Midbrain (tissue), 1 donor: ENCODE results near the gene PEAK3.

Experiments
- DNase-seq: peaks from one replicate; lab custom pipeline; 2025; lab: John Stamatoyannopoulos, UW

Gene PEAK3

GRCh38 chr19:2249880-2250765 is 31.9 kb downstream of the PEAK3 start:
- DNase-seq, result no peak

DNA sequence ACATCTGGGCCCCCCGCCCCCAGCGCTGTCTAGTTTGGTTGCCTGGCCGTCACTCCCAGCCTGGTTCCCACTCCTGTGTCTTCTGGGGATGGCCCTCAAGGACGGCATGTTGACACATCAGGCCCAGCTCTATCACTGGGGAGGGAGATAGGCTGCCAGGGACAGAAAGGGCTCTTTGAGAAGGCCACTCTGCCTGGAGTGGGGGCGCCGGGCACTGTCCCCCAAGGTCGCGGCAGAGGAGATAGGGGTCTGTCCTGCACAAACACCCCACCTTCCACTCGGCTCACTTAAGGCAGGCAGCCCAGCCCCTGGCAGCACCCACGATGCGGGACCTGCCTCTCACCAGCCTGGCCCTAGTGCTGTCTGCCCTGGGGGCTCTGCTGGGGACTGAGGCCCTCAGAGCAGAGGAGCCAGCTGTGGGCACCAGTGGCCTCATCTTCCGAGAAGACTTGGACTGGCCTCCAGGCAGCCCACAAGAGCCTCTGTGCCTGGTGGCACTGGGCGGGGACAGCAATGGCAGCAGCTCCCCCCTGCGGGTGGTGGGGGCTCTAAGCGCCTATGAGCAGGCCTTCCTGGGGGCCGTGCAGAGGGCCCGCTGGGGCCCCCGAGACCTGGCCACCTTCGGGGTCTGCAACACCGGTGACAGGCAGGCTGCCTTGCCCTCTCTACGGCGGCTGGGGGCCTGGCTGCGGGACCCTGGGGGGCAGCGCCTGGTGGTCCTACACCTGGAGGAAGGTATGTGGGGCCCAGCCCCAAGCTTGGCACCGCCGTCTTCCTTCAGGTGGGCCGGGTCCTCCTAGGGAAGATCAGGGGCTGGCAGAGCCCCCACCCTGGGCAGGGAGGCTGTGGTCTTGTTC is 32.7 kb downstream of the PEAK3 start, which contains the start of gene AMH:
TSS of gene AMH (plus strand) at position 314 of the 857 bp plus-strand sequence. CDS start at position 324, 10 bp downstream.
- DNase-seq, result no peak

DNA sequence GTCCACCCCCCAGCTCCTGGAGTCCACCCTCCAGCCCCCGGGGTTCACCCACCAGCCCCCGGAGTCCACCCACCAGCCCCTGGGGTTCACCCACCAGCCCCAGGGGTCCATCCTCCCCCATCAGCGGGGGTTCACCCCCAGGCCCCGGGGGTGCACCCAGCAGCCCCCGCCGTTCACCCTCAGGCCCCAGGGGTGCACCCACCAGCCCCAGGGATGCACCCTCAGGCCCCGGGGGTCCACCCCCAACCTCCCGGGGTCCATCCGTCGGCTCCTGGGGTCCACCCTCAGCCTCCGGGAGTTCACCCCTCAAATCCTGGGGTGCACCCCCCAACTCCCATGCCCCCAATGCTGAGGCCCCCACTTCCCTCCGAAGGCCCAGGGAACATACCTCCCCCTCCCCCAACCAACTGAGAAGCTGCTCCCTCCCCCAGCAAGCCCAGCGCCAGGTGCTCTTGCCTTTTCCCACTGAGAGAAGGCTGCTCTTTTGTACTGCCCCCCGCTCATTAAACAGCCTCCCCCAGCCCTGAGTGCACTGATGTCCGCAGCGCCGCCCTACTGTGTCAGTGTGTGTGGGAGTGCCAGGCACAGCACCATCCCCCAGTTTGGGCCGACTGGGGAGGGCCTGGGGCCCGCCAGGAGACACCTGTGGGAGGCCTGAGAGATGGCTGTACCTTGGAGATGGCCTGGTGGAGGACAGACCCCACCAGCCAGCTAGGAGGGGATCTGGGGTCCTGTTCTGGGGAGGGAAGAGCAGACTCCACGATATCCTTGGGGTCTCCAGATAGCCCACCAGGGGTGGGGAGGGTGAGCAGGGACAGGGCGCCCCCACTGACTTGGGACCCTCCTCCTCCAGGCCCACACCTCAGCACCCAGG is 33.6 kb downstream of the PEAK3 start:
- no peak for DNase-seq

DNA sequence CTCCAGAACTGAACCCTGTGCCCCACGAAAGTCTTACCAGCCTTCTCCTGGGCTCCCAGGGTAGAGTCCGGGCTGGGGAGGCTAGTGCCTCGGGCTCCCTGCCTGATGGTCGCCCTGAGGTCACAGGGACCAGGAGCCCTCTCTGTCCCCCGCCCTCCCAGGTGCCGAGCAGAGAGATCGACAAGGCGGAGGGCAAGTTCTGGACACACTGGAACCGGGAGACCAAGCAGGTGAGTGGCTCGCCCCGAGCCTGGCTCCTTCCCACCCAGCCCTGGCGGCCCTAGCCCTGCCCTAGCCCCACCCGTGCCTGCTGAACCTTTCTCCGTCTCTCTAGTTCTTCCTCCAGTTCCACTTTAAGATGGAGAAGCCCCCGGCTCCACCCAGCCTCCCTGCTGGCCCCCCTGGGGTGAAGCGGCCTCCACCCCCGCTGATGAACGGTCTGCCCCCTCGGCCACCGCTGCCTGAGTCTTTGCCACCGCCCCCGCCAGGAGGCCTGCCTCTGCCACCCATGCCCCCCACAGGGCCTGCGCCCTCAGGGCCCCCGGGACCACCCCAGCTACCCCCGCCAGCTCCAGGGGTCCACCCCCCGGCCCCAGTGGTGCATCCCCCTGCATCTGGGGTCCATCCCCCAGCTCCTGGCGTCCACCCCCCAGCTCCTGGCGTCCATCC is 34.4 kb downstream of the PEAK3 start:
- no peak for DNase-seq

GRCh38 chr19:2246801-2247361 is 35.1 kb downstream of the PEAK3 start:
- peak; percentile 45 for DNase-seq

DNA sequence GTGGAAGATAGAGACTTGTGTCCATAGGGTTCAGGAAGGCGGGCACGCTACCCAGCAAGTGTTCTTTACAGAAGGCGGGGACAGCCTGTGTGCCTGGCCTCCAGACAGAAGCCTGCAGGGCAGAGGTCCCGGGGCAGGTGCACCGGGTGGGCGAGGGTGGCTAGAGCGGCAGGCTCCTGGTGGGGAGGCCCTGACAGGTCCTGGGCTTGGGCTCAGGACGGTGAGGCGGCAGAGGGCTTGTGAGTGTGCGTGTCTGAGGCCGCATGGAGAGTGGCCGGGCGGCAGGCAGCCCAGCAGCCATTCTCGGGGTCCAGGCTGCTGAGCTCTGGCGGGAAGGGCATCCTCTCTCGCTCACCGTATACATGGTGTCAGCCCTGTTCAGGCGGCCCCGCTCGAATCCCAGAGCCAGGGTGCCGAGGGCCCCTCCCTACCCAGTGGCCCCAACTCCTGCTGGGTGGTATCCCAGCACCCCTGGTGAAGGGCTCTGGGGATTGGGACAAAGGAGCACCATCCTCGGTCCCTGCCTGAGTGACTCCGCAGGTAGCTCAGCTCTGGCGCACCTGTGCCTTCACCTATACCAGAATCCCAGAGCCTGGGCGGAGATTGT is 35.9 kb downstream of the PEAK3 start:
- DNase-seq, result no peak

DNA sequence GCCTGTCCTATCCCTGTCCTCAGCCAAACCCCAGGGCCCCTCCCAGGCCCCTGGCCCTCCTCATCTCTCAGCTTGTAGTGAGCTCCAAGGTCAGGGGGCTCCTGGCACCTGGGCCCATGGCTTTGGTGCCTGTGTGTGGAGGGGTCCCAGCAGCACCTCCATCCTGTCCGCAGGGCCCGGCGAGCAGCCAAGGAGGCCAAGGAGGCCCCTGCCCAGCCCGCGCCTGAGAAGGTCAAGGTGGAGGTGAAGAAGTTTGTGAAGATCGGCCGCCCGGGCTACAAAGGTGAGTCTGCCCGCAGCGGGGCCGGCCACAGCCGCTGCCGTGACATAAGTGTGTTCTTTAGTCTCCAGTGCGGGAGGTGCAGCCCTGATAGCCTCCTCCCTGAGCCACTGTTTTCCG is 36.7 kb downstream of the PEAK3 start:
- DNase-seq, result no peak

- DNase-seq, result no peak
These were observed 37.5 kb downstream of the PEAK3 start for GRCh38 chr19:2244486-2244885.

DNA sequence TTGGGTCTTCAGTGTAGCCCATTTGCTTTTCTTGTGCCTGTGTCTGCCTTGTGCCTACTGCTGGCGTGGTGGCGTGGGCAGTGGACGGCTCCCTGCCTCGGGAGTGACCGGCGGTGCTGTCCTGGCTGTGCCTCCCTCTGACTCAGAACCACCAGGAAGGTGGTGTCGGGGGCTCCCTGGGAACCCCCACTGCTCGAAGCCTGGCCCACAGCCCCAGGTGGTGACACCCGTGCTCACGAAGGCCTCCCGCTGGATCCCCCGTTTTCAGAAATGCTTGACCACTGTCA is 37.9 kb downstream of the PEAK3 start:
- DNase-seq, result no peak

DNA sequence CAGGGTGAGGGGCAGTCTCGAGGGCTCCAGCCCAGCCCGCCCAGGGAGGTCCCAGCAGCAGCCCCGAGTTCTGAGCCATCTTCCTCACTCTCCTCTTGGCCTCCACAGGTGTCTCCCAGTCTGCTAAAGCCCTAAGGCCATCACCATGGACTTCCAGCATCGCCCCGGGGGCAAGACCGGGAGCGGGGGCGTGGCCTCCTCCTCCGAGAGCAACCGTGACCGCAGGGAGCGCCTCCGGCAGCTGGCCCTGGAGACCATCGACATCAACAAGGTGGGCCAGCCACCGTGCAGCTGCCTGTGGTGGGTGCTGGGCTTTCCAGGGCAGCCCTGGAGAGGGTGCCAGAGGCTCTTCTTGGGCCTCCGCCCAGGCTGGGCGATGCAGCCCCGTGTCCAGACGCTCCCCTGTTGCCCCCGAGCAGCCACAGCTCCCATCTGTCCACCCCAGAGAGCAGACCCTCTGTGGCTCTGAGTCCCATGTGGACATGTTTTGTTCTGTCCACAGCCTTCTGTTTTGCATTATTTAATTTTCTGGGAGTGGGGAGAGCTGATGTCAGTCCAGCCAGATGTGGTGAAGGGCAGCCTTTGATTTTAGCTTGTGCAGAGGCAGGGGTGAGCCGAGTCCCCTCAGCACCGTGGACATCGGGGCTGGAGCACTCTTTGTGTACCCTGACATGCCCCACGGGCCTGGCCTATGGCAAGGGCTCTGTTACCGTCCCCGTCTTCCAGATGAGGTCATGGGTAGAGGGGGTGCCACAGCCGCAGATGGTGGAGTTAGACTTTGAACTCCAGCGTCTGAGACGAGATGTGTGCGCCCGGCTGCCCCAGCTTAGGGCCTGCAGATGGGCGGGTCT is 38.5 kb downstream of the PEAK3 start:
- DNase-seq, result no peak

DNA sequence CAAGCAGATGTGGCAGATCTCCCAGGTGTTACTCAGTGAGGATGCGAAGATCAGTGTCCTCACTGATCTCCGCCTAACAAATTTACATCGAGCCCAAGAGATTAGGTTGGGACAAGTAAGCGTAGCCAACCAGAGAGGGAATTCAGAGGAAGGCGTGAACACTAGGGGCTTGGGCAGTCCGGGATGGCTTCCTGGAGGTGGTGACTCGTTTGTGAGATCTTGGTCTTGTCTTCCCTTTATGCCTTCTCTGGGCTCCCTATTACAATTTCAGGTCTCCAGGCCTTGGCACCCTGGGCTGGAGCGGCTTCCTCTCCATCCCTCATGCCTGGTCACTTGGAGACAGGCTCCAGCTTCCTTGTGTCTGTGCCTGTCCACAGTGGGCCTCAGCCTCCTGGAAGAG is 39.2 kb downstream of the PEAK3 start:
- no peak for DNase-seq

DNA sequence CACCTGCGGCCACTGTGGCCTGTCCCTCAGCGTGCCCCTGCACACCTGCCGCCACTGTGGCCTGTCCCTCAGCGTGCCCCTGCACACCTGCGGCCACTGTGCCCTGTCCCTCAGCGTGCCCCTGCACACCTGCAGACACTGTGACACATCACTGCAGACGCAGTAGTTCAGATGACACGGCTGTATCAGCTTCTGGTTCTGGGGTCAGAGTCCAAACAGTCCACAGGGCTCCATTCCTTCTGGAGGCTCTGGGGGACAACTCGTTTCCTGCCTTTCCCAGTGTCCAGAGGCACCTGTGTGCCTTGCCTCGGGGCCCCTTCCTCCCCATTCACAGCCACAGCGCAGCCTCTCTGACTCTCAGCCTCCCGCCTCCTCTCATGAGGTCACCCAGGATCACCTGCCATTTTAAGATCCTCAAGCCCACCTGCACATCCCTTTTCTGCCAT is 39.9 kb downstream of the PEAK3 start:
- no peak for DNase-seq

DNA sequence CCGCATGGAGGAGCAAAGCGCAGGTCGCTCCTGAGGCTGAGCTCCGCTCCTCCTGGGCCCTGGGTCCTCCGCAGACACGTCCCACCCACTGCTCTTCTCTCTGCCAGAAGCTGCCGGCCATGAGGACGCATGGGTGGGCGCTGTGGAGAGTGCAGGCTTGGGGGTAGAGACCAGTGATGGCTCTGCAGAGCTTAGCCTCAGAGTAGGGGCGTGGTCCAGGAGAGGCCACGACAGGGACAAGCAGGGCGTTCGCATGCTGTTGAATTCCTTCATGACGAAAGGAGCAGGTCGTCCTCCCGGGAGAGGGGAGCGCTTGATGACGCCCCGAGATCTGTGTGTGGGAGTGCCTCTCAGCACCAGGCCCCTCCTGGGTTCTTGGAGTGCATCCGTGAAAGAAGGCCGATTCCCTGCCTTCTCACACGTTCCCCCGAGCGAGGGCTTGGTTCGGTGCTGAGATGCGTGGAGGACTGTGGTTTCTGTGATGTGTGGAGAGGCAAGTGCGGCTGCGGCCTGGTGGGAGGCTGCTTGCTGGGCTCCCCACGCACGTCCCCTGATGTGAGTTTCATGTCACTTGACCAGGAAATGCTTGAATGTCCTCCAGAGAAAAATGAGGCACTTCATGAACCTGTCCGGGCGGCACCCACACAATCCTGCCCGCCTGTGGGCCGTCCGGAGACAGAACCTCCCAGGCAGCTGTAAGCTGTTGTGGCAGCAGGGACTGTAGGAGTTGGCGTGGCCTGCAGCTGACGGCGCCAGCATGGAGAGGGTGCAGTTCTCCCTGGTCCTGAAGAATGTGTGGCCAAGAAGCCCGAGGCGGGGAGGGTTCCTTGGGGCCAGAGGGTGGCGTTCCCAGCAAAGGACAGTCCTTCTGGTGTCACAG is 40.9 kb downstream of the PEAK3 start:
- DNase-seq, result no peak

GRCh38 chr19:2239771-2240770 is 41.9 kb downstream of the PEAK3 start:
- DNase-seq, result no peak

DNA sequence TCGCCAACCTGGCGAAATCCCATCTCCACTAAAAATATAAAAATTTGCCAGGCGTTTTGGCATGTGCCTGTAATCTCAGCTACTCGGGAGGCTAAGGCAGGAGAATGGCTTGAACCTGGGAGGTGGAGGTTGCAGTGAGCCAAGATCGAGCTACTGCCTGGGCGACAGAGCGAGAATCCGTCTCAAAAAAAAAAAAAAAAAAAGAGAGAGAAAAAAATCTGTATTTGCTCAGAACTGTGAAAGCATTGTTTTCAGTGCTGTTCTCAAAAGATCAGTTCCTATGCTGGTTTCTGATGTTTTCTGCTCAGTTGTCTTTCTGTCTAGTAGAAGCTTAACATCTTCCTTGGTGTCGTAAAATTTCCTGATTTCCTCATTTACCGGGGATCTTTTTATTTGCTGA is 42.8 kb downstream of the PEAK3 start:
- DNase-seq, result no peak

GRCh38 chr19:2237869-2238153 is 44.2 kb downstream of the PEAK3 start:
- DNase-seq, result no peak

- no peak for DNase-seq
These were observed 44.7 kb downstream of the PEAK3 start for GRCh38 chr19:2237051-2237868.
